ACC112 (cell line): Measurements from ENCODE around the gene NUAK1.
"Not testable (repeated sequence)": the region's sequence is repeated elsewhere in the genome, so short reads cannot be mapped to it uniquely, and the experiment has no call there.

ENCODE experiments used
- H2AFZ ChIP-seq: fragments of 200-600 bp; sonication (generic); one replicate; pipeline ENCODE4 v1.6.0; 2017; ENCODE audit warnings: antibody characterized with exemption, low read length; ENCODE audit not compliant: unreplicated experiment
- H3K27ac ChIP-seq: fragments of 200-600 bp; sonication (generic); 2 replicates; pipeline ENCODE4 v1.5.1; 2014; ENCODE audit warnings: low read depth, mild to moderate bottlenecking, antibody characterized with exemption, low read length, moderate library complexity
- H3K27me3 ChIP-seq: fragments of 200-600 bp; sonication (generic); 2 replicates; pipeline ENCODE4 v1.6.1; 2014; ENCODE audit warnings: mild to moderate bottlenecking, antibody characterized with exemption, low read length, moderate library complexity, mixed read lengths; ENCODE audit not compliant: insufficient read depth
- H3K36me3 ChIP-seq: fragments of 200-600 bp; sonication (generic); 2 replicates; pipeline ENCODE4 v1.6.1; 2016; ENCODE audit warnings: mild to moderate bottlenecking, antibody characterized with exemption, low read length, moderate library complexity, mixed read lengths; ENCODE audit not compliant: insufficient read depth
- H3K4me1 ChIP-seq: fragments of 200-600 bp; sonication (generic); one replicate; pipeline ENCODE4 v1.6.1; 2016; ENCODE audit warnings: low read length, mixed read lengths; ENCODE audit not compliant: insufficient read depth, unreplicated experiment, control insufficient read depth
- H3K4me3 ChIP-seq: fragments of 200-600 bp; sonication (generic); 2 replicates; pipeline ENCODE4 v1.5.1; 2014; ENCODE audit warnings: mild to moderate bottlenecking, low read depth, low read length
- H3K79me2 ChIP-seq: fragments of 200-600 bp; sonication (generic); one replicate; pipeline ENCODE4 v1.6.0; 2016; ENCODE audit warnings: low read length; ENCODE audit not compliant: control insufficient read depth, unreplicated experiment, insufficient read depth

The NUAK1 gene

GRCh38 chr12:106029532-106029931 is 109.2 kb downstream of the NUAK1 start:
- Histone ChIP-seq H3K27me3 (no peaks in the 10 kb centered on the region), H3K36me3 (no peaks in the 10 kb centered on the region), H3K4me1 (peaks cover 21% of the 10 kb centered on the region), H3K4me3 (no peak overlapping the region), H3K79me2 (no peaks in the 10 kb centered on the region), H2AFZ (no peak overlapping the region), H3K27ac (no peak overlapping the region)

DNA sequence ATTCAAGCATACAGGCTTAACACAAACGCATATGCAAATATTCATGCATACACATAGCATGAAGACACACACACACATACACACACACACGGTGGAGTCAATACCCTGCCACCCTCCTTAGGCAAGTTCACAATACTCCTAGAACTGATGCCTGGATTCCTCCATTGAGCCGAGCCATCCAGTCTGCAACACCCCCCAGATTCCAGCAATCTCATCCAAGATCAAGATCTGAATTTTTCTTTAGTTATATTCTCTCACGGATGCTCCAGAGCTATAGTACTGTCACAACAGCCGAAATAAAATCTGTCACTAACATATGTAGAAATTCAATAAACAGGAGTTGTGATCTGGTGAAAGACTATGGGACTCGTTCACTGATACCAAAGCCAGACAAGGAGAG is 110.8 kb downstream of the NUAK1 start:
- Histone ChIP-seq H3K27ac (no peak overlapping the region), H3K4me3 (no peak overlapping the region), H2AFZ (no peak overlapping the region), H3K27me3 (no peaks in the 10 kb centered on the region), H3K79me2 (no peaks in the 10 kb centered on the region), H3K36me3 (no peaks in the 10 kb centered on the region), H3K4me1 (peaks cover 21% of the 10 kb centered on the region)

- Histone ChIP-seq H2AFZ (no peak overlapping the region), H3K4me1 (peaks cover 21% of the 10 kb centered on the region)
These were observed 111.5 kb downstream of the NUAK1 start for GRCh38 chr12:106027286-106027685.

GRCh38 chr12:106025129-106025528 is 113.6 kb downstream of the NUAK1 start:
- no peak overlapping the region for H3K4me3 ChIP-seq
- no peak overlapping the region for H2AFZ ChIP-seq
- H3K36me3 ChIP-seq = no peaks in the 10 kb centered on the region
- H3K27ac ChIP-seq = no peak overlapping the region
- H3K79me2 ChIP-seq = no peaks in the 10 kb centered on the region
- no peaks in the 10 kb centered on the region for H3K27me3 ChIP-seq
- peaks cover 7% of the 10 kb centered on the region for H3K4me1 ChIP-seq

More at GRCh38 chr12:106027286-106027685, 111.5 kb downstream of the NUAK1 start:
- Histone ChIP-seq H3K27me3 (no peaks in the 10 kb centered on the region), H3K36me3 (no peaks in the 10 kb centered on the region), H3K79me2 (no peaks in the 10 kb centered on the region), H3K4me3 (no peak overlapping the region), H3K27ac (no peak overlapping the region)

- Histone ChIP-seq H3K36me3 (no peaks in the 10 kb centered on the region), H3K27ac (no peak overlapping the region), H3K27me3 (no peaks in the 10 kb centered on the region), H3K79me2 (no peaks in the 10 kb centered on the region), H3K4me3 (no peak overlapping the region), H2AFZ (no peak overlapping the region), H3K4me1 (no peaks in the 10 kb centered on the region)
These were observed 115.7 kb downstream of the NUAK1 start for GRCh38 chr12:106023039-106023438.

DNA sequence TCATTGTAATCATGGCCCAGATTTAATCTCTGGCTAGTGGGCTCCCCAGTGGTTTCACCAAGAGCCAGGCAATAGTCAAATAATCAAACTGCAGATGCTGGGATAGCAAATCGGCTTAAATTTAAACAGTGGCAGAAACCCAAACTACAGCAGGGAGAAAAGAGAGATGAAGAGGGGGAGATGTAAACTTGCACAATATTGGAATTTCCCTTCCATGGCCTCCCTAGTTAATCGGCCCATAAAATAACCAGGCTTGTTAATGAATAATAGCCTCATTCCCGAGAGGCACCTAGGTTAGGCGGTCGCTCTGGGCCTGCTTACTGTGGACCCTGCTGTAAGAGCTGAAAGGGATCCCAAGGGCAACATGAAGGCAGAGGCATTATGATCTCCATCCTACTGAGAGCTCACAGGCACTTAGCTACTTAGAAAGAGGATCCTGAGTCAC is 116.2 kb downstream of the NUAK1 start:
- H3K27me3 ChIP-seq = no peaks in the 10 kb centered on the region
- H3K27ac ChIP-seq = no peak overlapping the region
- H3K79me2 ChIP-seq = no peaks in the 10 kb centered on the region
- H3K4me1 ChIP-seq = no peaks in the 10 kb centered on the region
- no peak overlapping the region for H3K4me3 ChIP-seq
- no peaks in the 10 kb centered on the region for H3K36me3 ChIP-seq
- no peak overlapping the region for H2AFZ ChIP-seq

- Histone ChIP-seq H3K79me2 (no peaks in the 10 kb centered on the region), H3K4me1 (no peaks in the 10 kb centered on the region), H3K4me3 (no peak overlapping the region), H3K36me3 (no peaks in the 10 kb centered on the region), H3K27me3 (no peaks in the 10 kb centered on the region), H3K27ac (no peak overlapping the region), H2AFZ (no peak overlapping the region)
These were observed 117.2 kb downstream of the NUAK1 start for GRCh38 chr12:106021516-106021915.

DNA sequence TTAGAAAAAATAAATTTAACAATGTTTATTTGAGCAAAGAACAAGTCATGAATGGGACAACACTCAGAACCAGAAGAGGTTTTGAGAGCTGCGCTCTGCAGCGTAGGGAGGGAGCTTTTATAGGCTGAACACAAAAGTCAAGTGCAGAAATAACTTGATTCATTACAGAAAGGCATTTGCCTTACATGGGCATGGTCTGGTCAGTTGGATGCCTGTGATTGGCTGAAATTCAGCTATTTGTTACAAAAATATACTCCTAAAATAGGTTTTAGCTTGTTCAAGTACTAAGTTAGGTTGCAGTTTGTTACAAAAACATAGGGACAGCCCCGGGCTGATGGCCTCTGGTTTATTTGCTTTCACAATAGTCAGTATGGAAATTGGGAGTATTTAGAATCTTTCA is 118.0 kb downstream of the NUAK1 start:
- Histone ChIP-seq H3K36me3 (no peaks in the 10 kb centered on the region), H3K4me3 (no peak overlapping the region), H3K27ac (no peak overlapping the region), H3K79me2 (no peaks in the 10 kb centered on the region), H2AFZ (no peak overlapping the region), H3K27me3 (no peaks in the 10 kb centered on the region), H3K4me1 (no peaks in the 10 kb centered on the region)

- no peak overlapping the region for H2AFZ ChIP-seq
- H3K27ac ChIP-seq = no peak overlapping the region
- H3K27me3 ChIP-seq = no peaks in the 10 kb centered on the region
- no peak overlapping the region for H3K4me3 ChIP-seq
- H3K36me3 ChIP-seq = no peaks in the 10 kb centered on the region
- no peaks in the 10 kb centered on the region for H3K79me2 ChIP-seq
- no peaks in the 10 kb centered on the region for H3K4me1 ChIP-seq
These were observed 119.6 kb downstream of the NUAK1 start for GRCh38 chr12:106019144-106019543.

DNA sequence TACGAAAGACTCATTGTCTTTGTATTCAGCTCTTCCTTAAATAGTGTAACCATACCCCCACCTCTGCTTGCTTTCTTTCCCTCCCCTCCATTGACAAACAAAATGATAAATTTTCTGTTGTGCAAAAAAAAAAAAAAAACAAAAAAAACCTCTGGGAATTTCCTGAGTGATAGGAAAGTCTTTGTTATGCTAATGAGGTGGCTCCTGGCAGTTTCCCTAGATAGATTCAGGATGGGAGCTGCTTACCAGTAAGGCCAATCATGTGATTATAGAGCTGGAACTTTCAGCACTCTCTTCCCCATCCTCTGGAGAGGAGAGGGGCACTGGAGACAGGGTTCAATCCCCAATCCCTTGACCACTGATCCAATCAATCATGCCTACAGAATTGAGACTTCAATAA is 120.5 kb downstream of the NUAK1 start:
- no peaks in the 10 kb centered on the region for H3K4me1 ChIP-seq
- H3K4me3 ChIP-seq = no peak overlapping the region
- H3K27ac ChIP-seq = no peak overlapping the region
- H3K79me2 ChIP-seq = no peaks in the 10 kb centered on the region
- no peak overlapping the region for H2AFZ ChIP-seq
- H3K27me3 ChIP-seq = no peaks in the 10 kb centered on the region
- no peaks in the 10 kb centered on the region for H3K36me3 ChIP-seq

DNA sequence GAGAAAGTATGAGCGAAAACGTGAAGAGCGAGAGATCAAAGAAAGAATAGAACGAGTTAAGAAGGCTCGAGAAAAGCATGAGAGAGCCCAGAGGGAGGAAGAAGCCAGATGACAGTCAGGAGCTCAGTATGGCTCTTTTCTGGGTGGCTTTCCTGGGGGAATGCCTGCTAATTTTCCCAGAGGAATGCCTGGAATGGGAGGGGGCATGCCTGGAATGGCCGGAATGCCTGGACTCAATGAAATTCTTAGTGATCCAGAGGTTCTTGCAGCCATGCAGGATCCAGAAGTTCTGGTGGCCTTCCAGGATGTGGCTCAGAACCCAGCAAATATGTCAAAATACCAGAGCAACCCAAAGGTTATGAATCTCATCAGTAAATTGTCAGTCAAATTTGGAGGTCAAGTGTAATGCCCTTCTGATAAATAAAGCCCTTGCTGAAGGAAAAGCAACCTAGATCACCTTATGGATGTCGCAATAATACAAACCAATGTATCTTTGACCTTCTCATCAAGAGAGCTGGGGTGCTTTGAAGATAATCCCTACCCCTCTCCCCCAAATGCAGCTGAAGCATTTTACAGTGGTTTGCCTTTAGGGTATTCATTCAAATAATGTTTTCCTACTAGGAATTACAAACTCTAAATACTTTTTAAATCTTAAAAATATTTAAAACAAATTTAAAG is 122.0 kb downstream of the NUAK1 start:
- H2AFZ ChIP-seq, H3K79me2 ChIP-seq, H3K4me1 ChIP-seq, H3K36me3 ChIP-seq, H3K4me3 ChIP-seq, H3K27ac ChIP-seq, H3K27me3 ChIP-seq: not testable (repeated sequence)
